ENCODE results near the gene CRHR1. TPM values are rescaled to one million over a fixed set of nuclear protein-coding genes. Genes with fewer than 3 reads are reported as not detected.

Gene CRHR1
- total RNA-seq, 1 donor from 2014 or later, result 3.7 TPM

Other genes starting within 250 kb of the CRHR1 start
- gene SPPL2C, start 60.6 kb downstream of the CRHR1 start, total RNA-seq, result not detected
- gene MAPT, start 110.2 kb downstream of the CRHR1 start, total RNA-seq, result 76.6 TPM
- 2.0 TPM for gene STH, start 214.9 kb downstream of the CRHR1 start, total RNA-seq

Measured in frontal cortex (tissue), 1 donor.